H9 (cell line): ENCODE data around the gene ACSM4. TPM values are rescaled to one million over a fixed set of nuclear protein-coding genes. Genes with fewer than 3 reads are reported as not detected.

Source experiments
- DNase-seq: peaks from one replicate; pipeline ENCODE4 v3.0.0-alpha.2; 2017
- H2AFZ ChIP-seq: one replicate; pipeline ENCODE4 v1.6.1; 2013; ENCODE audit warnings: mild to moderate bottlenecking, low read length, control low read depth, moderate library complexity
- H2AK5ac ChIP-seq: 2 replicates; pipeline ENCODE4 v1.6.1; 2013; ENCODE audit warnings: low read length, control low read depth, mixed read lengths; ENCODE audit not compliant: insufficient read length
- H2BK120ac ChIP-seq: one replicate; pipeline ENCODE4 v1.6.1; 2013; ENCODE audit warnings: low read depth, mild to moderate bottlenecking, low read length, control low read depth, inconsistent platforms; ENCODE audit not compliant: poor library complexity, severe bottlenecking
- H2BK12ac ChIP-seq: 2 replicates; pipeline ENCODE4 v1.6.1; 2013; ENCODE audit warnings: low read length, control low read depth, mixed read lengths, low read depth; ENCODE audit not compliant: insufficient read length
- H2BK15ac ChIP-seq: 2 replicates; pipeline ENCODE4 v1.6.1; 2013; ENCODE audit warnings: low read depth, low read length, control low read depth
- H2BK20ac ChIP-seq: one replicate; pipeline ENCODE4 v1.6.1; 2013; ENCODE audit warnings: low read depth, mild to moderate bottlenecking, low read length, control low read depth, inconsistent platforms; ENCODE audit not compliant: poor library complexity, severe bottlenecking
- H2BK5ac ChIP-seq: 2 replicates; pipeline ENCODE4 v1.6.1; 2013; ENCODE audit warnings: low read length, control low read depth, mixed read lengths; ENCODE audit not compliant: insufficient read length
- H3K14ac ChIP-seq: 2 replicates; pipeline ENCODE4 v1.6.1; 2013; ENCODE audit warnings: low read length, control low read depth; ENCODE audit not compliant: insufficient read depth
- H3K18ac ChIP-seq: 2 replicates; pipeline ENCODE4 v1.6.1; 2013; ENCODE audit warnings: low read depth, mild to moderate bottlenecking, mixed read lengths, low read length, control low read depth; ENCODE audit not compliant: insufficient read length
- H3K23ac ChIP-seq: 2 replicates; pipeline ENCODE4 v1.6.1; 2013; ENCODE audit warnings: low read length, control low read depth, mixed read lengths, low read depth; ENCODE audit not compliant: insufficient read length
- H3K23me2 ChIP-seq: 2 replicates; pipeline ENCODE4 v1.6.1; 2013; ENCODE audit warnings: low read depth, mild to moderate bottlenecking, mixed read lengths, low read length, control low read depth; ENCODE audit not compliant: insufficient read length, poor library complexity, severe bottlenecking
- H3K27ac ChIP-seq: 2 replicates; pipeline ENCODE4 v1.5.1; 2013; ENCODE audit warnings: low read length, control low read depth, mixed read lengths, low read depth; ENCODE audit not compliant: insufficient read length
- H3K27me3 ChIP-seq: 2 replicates; pipeline ENCODE4 v1.6.1; 2013; ENCODE audit warnings: low read length, control low read depth, inconsistent platforms; ENCODE audit not compliant: insufficient read depth
- H3K4ac ChIP-seq: 2 replicates; pipeline ENCODE4 v1.6.1; 2013; ENCODE audit warnings: low read depth, mild to moderate bottlenecking, control low read depth, inconsistent platforms, low read length, moderate library complexity
- H3K4me1 ChIP-seq: 2 replicates; pipeline ENCODE4 v1.6.1; 2013; ENCODE audit warnings: low read length, control low read depth, inconsistent platforms; ENCODE audit not compliant: insufficient read depth
- H3K4me2 ChIP-seq: 2 replicates; pipeline ENCODE4 v1.6.1; 2013; ENCODE audit warnings: low read length, control low read depth, mixed read lengths; ENCODE audit not compliant: insufficient read length, insufficient read depth
- H3K56ac ChIP-seq: 2 replicates; pipeline ENCODE4 v1.6.1; 2013; ENCODE audit warnings: low read depth, mild to moderate bottlenecking, mixed read lengths, low read length, control low read depth; ENCODE audit not compliant: insufficient read length
- H3K79me1 ChIP-seq: 2 replicates; pipeline ENCODE4 v1.6.1; 2013; ENCODE audit warnings: low read depth, mild to moderate bottlenecking, moderate library complexity, low read length, control low read depth, inconsistent platforms; ENCODE audit not compliant: insufficient read depth, poor library complexity, severe bottlenecking
- H3K79me2 ChIP-seq: 2 replicates; pipeline ENCODE4 v1.6.1; 2013; ENCODE audit warnings: low read length, control low read depth, inconsistent platforms; ENCODE audit not compliant: insufficient read depth
- H3K9ac ChIP-seq: 2 replicates; pipeline ENCODE4 v1.6.1; 2013; ENCODE audit warnings: low read length, control low read depth, mixed read lengths; ENCODE audit not compliant: insufficient read length; ENCODE audit errors: extremely low read depth
- H3K9me3 ChIP-seq: one replicate; pipeline ENCODE4 v1.6.1; 2013; ENCODE audit warnings: low read depth, low read length, inconsistent platforms; ENCODE audit not compliant: control insufficient read depth
- H3T11ph ChIP-seq: one replicate; pipeline ENCODE4 v1.6.1; 2013; ENCODE audit warnings: mild to moderate bottlenecking, low read length, control low read depth, inconsistent platforms
- H4K20me1 ChIP-seq: one replicate; pipeline ENCODE4 v1.6.1; 2013; ENCODE audit not compliant: control insufficient read depth, insufficient read length, insufficient read depth
- H4K5ac ChIP-seq: 2 replicates; pipeline ENCODE4 v1.6.1; 2013; ENCODE audit warnings: low read depth, mild to moderate bottlenecking, mixed read lengths, low read length, control low read depth; ENCODE audit not compliant: insufficient read length
- H4K8ac ChIP-seq: replicated peaks from 2 replicates; pipeline ENCODE4 v1.6.1; 2013; ENCODE audit warnings: low read length, control low read depth, mixed read lengths, low read depth; ENCODE audit not compliant: insufficient read length
- H4K91ac ChIP-seq: 2 replicates; pipeline ENCODE4 v1.6.1; 2013; ENCODE audit warnings: low read depth, mild to moderate bottlenecking, moderate library complexity, mixed read lengths, low read length, control low read depth; ENCODE audit not compliant: insufficient read length
- H3K27ac Mint-ChIP-seq, 3 experiments: 2 replicates in 2 of 3; 3 replicates in 1 of 3; pipeline ENCODE4 v1.8.0; 2020 to 2021; ENCODE audit warnings: mixed read lengths in 3 of 3, mild to moderate bottlenecking in 1 of 3, moderate library complexity in 1 of 3
- H3K27me3 Mint-ChIP-seq: 2 replicates; pipeline ENCODE4 v1.8.0; 2021; ENCODE audit warnings: low read depth, mild to moderate bottlenecking, moderate library complexity, mixed read lengths
- H3K36me3 Mint-ChIP-seq, 3 experiments: 2 replicates in 2 of 3; 3 replicates in 1 of 3; pipeline ENCODE4 v1.8.0; 2020 to 2021; ENCODE audit warnings: low read depth in 3 of 3, mixed read lengths in 3 of 3; ENCODE audit not compliant: insufficient read depth in 1 of 3
- H3K4me1 Mint-ChIP-seq, 2 experiments: 2 replicates each; pipeline ENCODE4 v1.8.0; 2020; ENCODE audit warnings: mixed read lengths in 2 of 2
- H3K4me3 Mint-ChIP-seq, 2 experiments: 2 replicates in 1 of 2; 3 replicates in 1 of 2; pipeline ENCODE4 v1.8.0; 2020 to 2021; ENCODE audit warnings: mild to moderate bottlenecking in 2 of 2, mixed read lengths in 2 of 2, moderate library complexity in 1 of 2
- H3K9me3 Mint-ChIP-seq, 2 experiments: 2 replicates in 1 of 2; 3 replicates in 1 of 2; pipeline ENCODE4 v1.8.0; 2020; ENCODE audit warnings: mild to moderate bottlenecking in 2 of 2, mixed read lengths in 2 of 2, moderate library complexity in 1 of 2
- WGBS: extraction: QIAGEN DNeasy Blood & Tissue Kit; methylation state at CpG from one replicate; pipeline ENCODE4 v1.1.7; 2013; ENCODE audit warnings: missing lambda C conversion rate, low lambda C conversion rate, mixed read lengths; ENCODE audit not compliant: insufficient read length; ENCODE audit errors: extremely low coverage; 5-methylcytosine and 5-hydroxymethylcytosine counted together
- total RNA-seq: library from RNA; stranded (reverse); gene quantifications from 2 replicates; pipeline ENCODE4 v1.2.1, GENCODE V29; 2021
- TF ChIP-seq, protein P1 (sequence below): fragments of 200-600 bp; sonication (generic); conservative IDR thresholded peaks from 3 replicates; pipeline ENCODE4 v1.8.0; 2021; ENCODE audit warnings: antibody characterized with exemption, mild to moderate bottlenecking

The ACSM4 gene
- total RNA-seq, 1 experiment from 2014 or later: not detected

DNA sequence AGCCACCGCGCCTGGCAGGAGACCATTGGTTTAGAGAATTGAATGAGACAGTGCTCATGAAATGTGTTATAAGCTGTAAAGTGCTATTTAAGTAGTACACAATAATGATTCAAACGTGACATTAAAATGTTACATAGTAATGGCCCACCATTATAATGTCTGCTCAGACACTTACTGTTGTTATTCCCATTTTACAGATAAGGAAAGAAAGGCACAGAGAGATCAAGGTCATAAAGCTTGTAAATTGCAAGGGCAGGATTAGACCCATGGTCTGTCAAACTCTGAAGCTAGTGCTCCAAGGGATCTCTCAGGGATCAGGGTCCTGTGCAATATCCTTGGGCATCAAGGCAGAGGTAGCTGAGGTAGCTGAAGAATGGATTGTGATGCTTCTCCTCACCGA, 6.2 kb downstream of the ACSM4 start:
- Mint-ChIP-seq H3K36me3 (peaks cover 0 to 5% (median 0%) of the 10 kb centered on the region in 3 experiments; a peak in 1 of 7 replicates), H3K4me3 (no peak overlapping the region), H3K4me1 (0 out of 4 replicates have a peak, but pooled peaks cover 3% of the 10 kb centered on the region in 2 experiments), H3K27me3 (0 out of 2 replicates have a peak, but pooled peaks cover 2% of the 10 kb centered on the region), H3K9me3 (no peaks in the 10 kb centered on the region), H3K27ac (no peak overlapping the region)
- TF ChIP-seq, protein P1, sequence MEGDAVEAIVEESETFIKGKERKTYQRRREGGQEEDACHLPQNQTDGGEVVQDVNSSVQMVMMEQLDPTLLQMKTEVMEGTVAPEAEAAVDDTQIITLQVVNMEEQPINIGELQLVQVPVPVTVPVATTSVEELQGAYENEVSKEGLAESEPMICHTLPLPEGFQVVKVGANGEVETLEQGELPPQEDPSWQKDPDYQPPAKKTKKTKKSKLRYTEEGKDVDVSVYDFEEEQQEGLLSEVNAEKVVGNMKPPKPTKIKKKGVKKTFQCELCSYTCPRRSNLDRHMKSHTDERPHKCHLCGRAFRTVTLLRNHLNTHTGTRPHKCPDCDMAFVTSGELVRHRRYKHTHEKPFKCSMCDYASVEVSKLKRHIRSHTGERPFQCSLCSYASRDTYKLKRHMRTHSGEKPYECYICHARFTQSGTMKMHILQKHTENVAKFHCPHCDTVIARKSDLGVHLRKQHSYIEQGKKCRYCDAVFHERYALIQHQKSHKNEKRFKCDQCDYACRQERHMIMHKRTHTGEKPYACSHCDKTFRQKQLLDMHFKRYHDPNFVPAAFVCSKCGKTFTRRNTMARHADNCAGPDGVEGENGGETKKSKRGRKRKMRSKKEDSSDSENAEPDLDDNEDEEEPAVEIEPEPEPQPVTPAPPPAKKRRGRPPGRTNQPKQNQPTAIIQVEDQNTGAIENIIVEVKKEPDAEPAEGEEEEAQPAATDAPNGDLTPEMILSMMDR: no peak
- no peak overlapping the region for H2BK15ac ChIP-seq
- H2BK12ac ChIP-seq: no peak overlapping the region
- no peak overlapping the region for H4K5ac ChIP-seq
- no CpG with 5 or more reads among the region's 4 CpGs for WGBS
- no peak overlapping the region for H2BK120ac ChIP-seq
- no peaks in the 10 kb centered on the region for H4K20me1 ChIP-seq
- no peak overlapping the region for H2BK5ac ChIP-seq
- H3K14ac ChIP-seq: no peak overlapping the region
- H3K4me1 ChIP-seq: no peaks in the 10 kb centered on the region
- no peaks in the 10 kb centered on the region for H3K27me3 ChIP-seq
- H2BK20ac ChIP-seq: no peak overlapping the region
- H3T11ph ChIP-seq: no peak overlapping the region
- no peak overlapping the region for H3K18ac ChIP-seq
- no peak overlapping the region for H4K8ac ChIP-seq
- no peak for DNase-seq
- no peak overlapping the region for H3K4me2 ChIP-seq
- no peaks in the 10 kb centered on the region for H3K79me1 ChIP-seq
- no peak overlapping the region for H2AFZ ChIP-seq
- no peak overlapping the region for H4K91ac ChIP-seq
- H3K4ac ChIP-seq: no peak overlapping the region
- no peaks in the 10 kb centered on the region for H3K23me2 ChIP-seq
- H3K27ac ChIP-seq: no peak overlapping the region
- no peak overlapping the region for H3K9ac ChIP-seq
- H3K56ac ChIP-seq: no peak overlapping the region
- no peak overlapping the region for H3K23ac ChIP-seq
- no peak overlapping the region for H2AK5ac ChIP-seq
- no peaks in the 10 kb centered on the region for H3K9me3 ChIP-seq
- no peaks in the 10 kb centered on the region for H3K79me2 ChIP-seq
